ENCODE measurements around the gene GABRG3.

- TF ChIP-seq POLR2AphosphoS5 (IDR thresholded peaks at IDR 0.05) (no peak), CTCF (IDR thresholded peaks at IDR 0.05) (no peak), EP300 (IDR thresholded peaks at IDR 0.05) (no peak), POLR2A (IDR thresholded peaks at IDR 0.05) (no peak)
Measured at GRCh38 chr15:27218426-27218825, 247.4 kb downstream of the GABRG3 start.
